ENCODE data around the gene TRIM33.

The TRIM33 gene

DNA sequence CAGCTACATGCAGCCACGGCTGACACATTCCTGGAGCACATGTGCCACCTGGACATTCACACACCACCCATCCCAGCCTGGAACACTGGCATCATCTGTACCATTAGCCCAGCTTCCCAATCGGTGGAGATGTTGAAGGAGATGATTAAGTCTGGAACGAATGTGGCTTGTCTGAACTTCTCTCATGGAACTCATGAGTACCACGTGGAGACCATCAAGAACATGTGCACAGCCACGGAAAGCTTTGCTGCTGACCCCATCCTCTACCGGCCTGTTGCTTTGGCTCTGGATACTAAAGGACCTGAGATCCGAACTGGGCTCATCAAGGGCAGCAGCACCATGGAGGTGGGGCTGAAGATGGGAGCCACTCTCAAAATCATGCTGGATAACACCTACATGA is 25.0 kb upstream of the TRIM33 start:
- no peak overlapping the region for H3K4me3 ChIP-seq (ENCODE audit: control insufficient read depth in 1 of 7, extremely low read depth in 1 of 7, insufficient read depth in 4 of 7, low read depth in 2 of 7, low read length in 6 of 7)
- H3K36me3 ChIP-seq (ENCODE audit: control insufficient read depth in 4 of 4, insufficient read depth in 4 of 4, low read length in 3 of 4), result no peaks in the 10 kb centered on the region
- no peak overlapping the region for H3K27ac ChIP-seq (ENCODE audit: insufficient read depth in 1 of 2, low read depth in 1 of 2, low read length in 2 of 2, poor library complexity in 1 of 2, severe bottlenecking in 2 of 2)
- DNase-seq, result no peak
- no peaks in the 10 kb centered on the region for H3K9me3 ChIP-seq (ENCODE audit: control extremely low read depth in 1 of 5, control insufficient read depth in 4 of 5, insufficient read depth in 2 of 5, low read depth in 1 of 5, low read length in 4 of 5)
- POLR2A ChIA-PET, result no interaction called here
- CTCF ChIA-PET, result no interaction called here
- H3K27me3 ChIP-seq (replicated peaks in 2 of 5; ENCODE audit: control insufficient read depth in 4 of 5, insufficient read depth in 5 of 5, low read length in 4 of 5), result no peaks in the 10 kb centered on the region
- H3K4me1 ChIP-seq (ENCODE audit: control extremely low read depth in 1 of 4, control insufficient read depth in 4 of 4, insufficient read depth in 4 of 4, low read length in 3 of 4), result no peaks in the 10 kb centered on the region
- 95% methylated on average over 4 of the region's 7 CpGs for WGBS (ENCODE audit: insufficient coverage)

DNA sequence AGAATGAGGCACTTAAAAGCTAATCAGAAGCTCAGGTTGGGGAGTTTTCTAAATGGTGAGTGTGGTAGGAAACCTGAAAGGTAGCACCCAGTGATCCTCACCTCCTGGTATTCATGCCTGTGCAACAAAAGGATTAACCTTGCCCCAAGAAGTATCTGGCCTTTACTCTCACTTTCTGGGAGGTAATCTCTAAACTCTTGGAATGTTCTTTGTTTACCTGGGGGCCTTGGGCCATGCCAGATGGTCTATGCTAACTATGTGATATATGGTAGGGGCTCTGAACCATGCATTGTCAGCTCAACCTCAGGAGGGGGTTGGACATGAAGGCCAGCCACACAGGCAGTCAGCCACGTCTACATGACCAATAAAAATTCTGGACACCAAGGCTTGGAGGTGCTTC is 24.4 kb upstream of the TRIM33 start:
- no peaks in the 10 kb centered on the region for H3K4me1 ChIP-seq (ENCODE audit: control extremely low read depth in 1 of 4, control insufficient read depth in 4 of 4, insufficient read depth in 4 of 4, low read length in 3 of 4)
- ChIA-PET CTCF (interaction anchor here (1.7 kb wide), 1 partner anchor 24 kb away, joined by 6 read pairs; no protein-coding TSS in a partner anchor), POLR2A (no interaction called here)
- no peak for DNase-seq
- no peaks in the 10 kb centered on the region for H3K9me3 ChIP-seq (ENCODE audit: control extremely low read depth in 1 of 5, control insufficient read depth in 4 of 5, insufficient read depth in 2 of 5, low read depth in 1 of 5, low read length in 4 of 5)
- no peaks in the 10 kb centered on the region for H3K36me3 ChIP-seq (ENCODE audit: control insufficient read depth in 4 of 4, insufficient read depth in 4 of 4, low read length in 3 of 4)
- no peaks in the 10 kb centered on the region for H3K27me3 ChIP-seq (replicated peaks in 2 of 5; ENCODE audit: control insufficient read depth in 4 of 5, insufficient read depth in 5 of 5, low read length in 4 of 5)
- H3K4me3 ChIP-seq (ENCODE audit: control insufficient read depth in 1 of 7, extremely low read depth in 1 of 7, insufficient read depth in 4 of 7, low read depth in 2 of 7, low read length in 6 of 7), result no peak overlapping the region
- 100% methylated on average over 1 of the region's 1 CpG for WGBS (ENCODE audit: insufficient coverage)
- H3K27ac ChIP-seq (ENCODE audit: insufficient read depth in 1 of 2, low read depth in 1 of 2, low read length in 2 of 2, poor library complexity in 1 of 2, severe bottlenecking in 2 of 2), result no peak overlapping the region

DNA sequence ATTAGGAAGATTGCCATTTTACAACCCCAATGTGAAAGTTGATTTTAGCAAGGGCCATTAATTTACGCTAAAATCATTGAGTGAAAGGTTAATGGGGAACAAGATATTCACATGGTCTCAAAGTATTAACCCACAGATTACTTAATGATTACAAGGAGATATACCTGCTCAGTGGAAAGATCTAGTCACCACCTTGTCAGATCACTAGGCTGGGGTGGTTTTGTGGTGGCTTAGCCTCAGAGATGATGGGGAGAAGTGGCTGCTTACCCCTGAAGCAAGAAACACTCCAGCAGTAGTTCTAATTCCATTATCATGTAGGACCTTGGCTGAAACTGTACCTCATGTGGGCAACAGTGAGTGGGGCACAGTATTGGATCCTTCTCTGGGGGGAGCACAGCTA is 20.1 kb upstream of the TRIM33 start:
- Histone ChIP-seq H3K4me3 (ENCODE audit: control insufficient read depth in 1 of 7, extremely low read depth in 1 of 7, insufficient read depth in 4 of 7, low read depth in 2 of 7, low read length in 6 of 7) (no peak overlapping the region), H3K36me3 (ENCODE audit: control insufficient read depth in 4 of 4, insufficient read depth in 4 of 4, low read length in 3 of 4) (no peaks in the 10 kb centered on the region), H3K4me1 (ENCODE audit: control extremely low read depth in 1 of 4, control insufficient read depth in 4 of 4, insufficient read depth in 4 of 4, low read length in 3 of 4) (no peaks in the 10 kb centered on the region), H3K27me3 (replicated peaks in 2 of 5; ENCODE audit: control insufficient read depth in 4 of 5, insufficient read depth in 5 of 5, low read length in 4 of 5) (no peaks in the 10 kb centered on the region), H3K9me3 (ENCODE audit: control extremely low read depth in 1 of 5, control insufficient read depth in 4 of 5, insufficient read depth in 2 of 5, low read depth in 1 of 5, low read length in 4 of 5) (no peaks in the 10 kb centered on the region), H3K27ac (ENCODE audit: insufficient read depth in 1 of 2, low read depth in 1 of 2, low read length in 2 of 2, poor library complexity in 1 of 2, severe bottlenecking in 2 of 2) (no peak overlapping the region)
- ChIA-PET POLR2A (no interaction called here), CTCF (no interaction called here)
- WGBS (ENCODE audit: insufficient coverage), result no CpG with 5 or more reads among the region's 1 CpG
- DNase-seq, result no peak

DNA sequence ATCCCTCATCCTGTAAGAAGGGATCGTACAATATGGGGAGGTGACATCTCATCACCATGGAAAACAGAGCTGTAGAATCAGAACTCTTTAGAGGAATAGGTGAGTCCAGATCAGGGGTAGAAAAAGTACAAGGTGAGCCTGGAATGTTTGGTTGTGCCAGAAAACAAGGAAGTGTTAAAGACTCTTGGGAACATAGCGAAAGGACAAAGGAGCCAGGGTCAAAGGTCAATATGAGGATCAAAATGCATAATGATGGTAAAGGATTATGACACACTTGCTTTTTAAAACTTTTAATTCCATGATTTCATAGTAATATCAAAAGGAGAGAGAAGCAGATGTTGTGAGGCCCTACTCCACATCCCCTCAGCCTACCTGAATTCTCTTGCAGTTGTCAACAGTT is 19.2 kb upstream of the TRIM33 start:
- ChIA-PET CTCF (interaction anchor here (0.6 to 0.7 kb wide), 2 partner anchors 57 to 71 kb away, joined by 3 read pairs; no protein-coding TSS in a partner anchor), POLR2A (no interaction called here)

DNA sequence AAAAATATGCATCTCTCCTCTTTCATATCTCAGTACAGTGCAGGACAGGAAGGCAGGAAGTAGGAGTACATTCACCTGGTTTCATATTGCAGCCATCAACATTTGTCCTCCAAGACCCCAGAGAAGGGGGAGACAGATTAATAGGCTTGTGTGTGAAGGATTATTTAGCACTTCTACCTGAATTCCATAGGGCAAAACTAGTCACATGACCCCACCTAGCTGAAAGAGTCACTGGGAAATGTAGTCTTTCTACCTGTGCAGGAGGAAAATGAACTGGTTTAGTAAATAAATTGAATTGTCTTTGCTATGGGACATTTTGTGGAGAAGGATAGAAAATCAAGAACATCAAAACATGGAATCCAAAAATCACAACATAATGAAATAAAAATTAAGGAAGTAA is 13.9 kb upstream of the TRIM33 start:
- DNase-seq, result no peak
- H3K27me3 ChIP-seq (replicated peaks in 2 of 5; ENCODE audit: control insufficient read depth in 4 of 5, insufficient read depth in 5 of 5, low read length in 4 of 5), result no peaks in the 10 kb centered on the region
- H3K4me1 ChIP-seq (ENCODE audit: control extremely low read depth in 1 of 4, control insufficient read depth in 4 of 4, insufficient read depth in 4 of 4, low read length in 3 of 4), result no peaks in the 10 kb centered on the region
- no peaks in the 10 kb centered on the region for H3K36me3 ChIP-seq (ENCODE audit: control insufficient read depth in 4 of 4, insufficient read depth in 4 of 4, low read length in 3 of 4)
- no peaks in the 10 kb centered on the region for H3K9me3 ChIP-seq (ENCODE audit: control extremely low read depth in 1 of 5, control insufficient read depth in 4 of 5, insufficient read depth in 2 of 5, low read depth in 1 of 5, low read length in 4 of 5)
- ChIA-PET CTCF (no interaction called here), POLR2A (no interaction called here)
- no peak overlapping the region for H3K4me3 ChIP-seq (ENCODE audit: control insufficient read depth in 1 of 7, extremely low read depth in 1 of 7, insufficient read depth in 4 of 7, low read depth in 2 of 7, low read length in 6 of 7)
- no peak overlapping the region for H3K27ac ChIP-seq (ENCODE audit: insufficient read depth in 1 of 2, low read depth in 1 of 2, low read length in 2 of 2, poor library complexity in 1 of 2, severe bottlenecking in 2 of 2)

More for the DNA sequence above, 19.2 kb upstream of the TRIM33 start:
- WGBS (ENCODE audit: insufficient coverage), result 100% methylated on average over 1 of the region's 2 CpGs
- Histone ChIP-seq H3K27me3 (replicated peaks in 2 of 5; ENCODE audit: control insufficient read depth in 4 of 5, insufficient read depth in 5 of 5, low read length in 4 of 5) (no peaks in the 10 kb centered on the region), H3K9me3 (ENCODE audit: control extremely low read depth in 1 of 5, control insufficient read depth in 4 of 5, insufficient read depth in 2 of 5, low read depth in 1 of 5, low read length in 4 of 5) (no peaks in the 10 kb centered on the region), H3K4me3 (ENCODE audit: control insufficient read depth in 1 of 7, extremely low read depth in 1 of 7, insufficient read depth in 4 of 7, low read depth in 2 of 7, low read length in 6 of 7) (no peak overlapping the region), H3K27ac (ENCODE audit: insufficient read depth in 1 of 2, low read depth in 1 of 2, low read length in 2 of 2, poor library complexity in 1 of 2, severe bottlenecking in 2 of 2) (no peak overlapping the region), H3K4me1 (ENCODE audit: control extremely low read depth in 1 of 4, control insufficient read depth in 4 of 4, insufficient read depth in 4 of 4, low read length in 3 of 4) (no peaks in the 10 kb centered on the region), H3K36me3 (ENCODE audit: control insufficient read depth in 4 of 4, insufficient read depth in 4 of 4, low read length in 3 of 4) (no peaks in the 10 kb centered on the region)
- DNase-seq, result no peak

DNA sequence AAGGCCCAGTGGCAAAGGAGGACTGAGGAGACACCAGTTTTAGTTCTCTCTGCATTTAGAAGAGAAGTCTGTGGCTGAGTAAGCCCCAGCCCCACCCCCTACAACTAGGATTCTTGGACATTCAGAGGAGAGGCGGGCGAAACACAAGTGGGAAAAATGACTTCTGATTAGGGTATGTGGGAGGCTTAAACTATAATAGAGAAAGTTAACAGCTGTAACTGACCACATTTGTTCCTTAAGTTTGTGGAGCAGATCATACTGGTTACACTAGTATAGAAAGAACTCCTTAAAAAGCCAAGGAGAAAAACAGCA is 11.2 kb upstream of the TRIM33 start:
- CTCF ChIA-PET, result no interaction called here
- no CpG with 5 or more reads among the region's 2 CpGs for WGBS (ENCODE audit: insufficient coverage)
- no peaks in the 10 kb centered on the region for H3K36me3 ChIP-seq (ENCODE audit: control insufficient read depth in 4 of 4, insufficient read depth in 4 of 4, low read length in 3 of 4)
- no peaks in the 10 kb centered on the region for H3K27me3 ChIP-seq (replicated peaks in 2 of 5; ENCODE audit: control insufficient read depth in 4 of 5, insufficient read depth in 5 of 5, low read length in 4 of 5)
- POLR2A ChIA-PET, result no interaction called here
- no peak overlapping the region for H3K27ac ChIP-seq (ENCODE audit: insufficient read depth in 1 of 2, low read depth in 1 of 2, low read length in 2 of 2, poor library complexity in 1 of 2, severe bottlenecking in 2 of 2)
- H3K4me3 ChIP-seq (ENCODE audit: control insufficient read depth in 1 of 7, extremely low read depth in 1 of 7, insufficient read depth in 4 of 7, low read depth in 2 of 7, low read length in 6 of 7), result no peak overlapping the region
- no peak for DNase-seq
- H3K4me1 ChIP-seq (ENCODE audit: control extremely low read depth in 1 of 4, control insufficient read depth in 4 of 4, insufficient read depth in 4 of 4, low read length in 3 of 4), result no peaks in the 10 kb centered on the region
- no peaks in the 10 kb centered on the region for H3K9me3 ChIP-seq (ENCODE audit: control extremely low read depth in 1 of 5, control insufficient read depth in 4 of 5, insufficient read depth in 2 of 5, low read depth in 1 of 5, low read length in 4 of 5)

DNA sequence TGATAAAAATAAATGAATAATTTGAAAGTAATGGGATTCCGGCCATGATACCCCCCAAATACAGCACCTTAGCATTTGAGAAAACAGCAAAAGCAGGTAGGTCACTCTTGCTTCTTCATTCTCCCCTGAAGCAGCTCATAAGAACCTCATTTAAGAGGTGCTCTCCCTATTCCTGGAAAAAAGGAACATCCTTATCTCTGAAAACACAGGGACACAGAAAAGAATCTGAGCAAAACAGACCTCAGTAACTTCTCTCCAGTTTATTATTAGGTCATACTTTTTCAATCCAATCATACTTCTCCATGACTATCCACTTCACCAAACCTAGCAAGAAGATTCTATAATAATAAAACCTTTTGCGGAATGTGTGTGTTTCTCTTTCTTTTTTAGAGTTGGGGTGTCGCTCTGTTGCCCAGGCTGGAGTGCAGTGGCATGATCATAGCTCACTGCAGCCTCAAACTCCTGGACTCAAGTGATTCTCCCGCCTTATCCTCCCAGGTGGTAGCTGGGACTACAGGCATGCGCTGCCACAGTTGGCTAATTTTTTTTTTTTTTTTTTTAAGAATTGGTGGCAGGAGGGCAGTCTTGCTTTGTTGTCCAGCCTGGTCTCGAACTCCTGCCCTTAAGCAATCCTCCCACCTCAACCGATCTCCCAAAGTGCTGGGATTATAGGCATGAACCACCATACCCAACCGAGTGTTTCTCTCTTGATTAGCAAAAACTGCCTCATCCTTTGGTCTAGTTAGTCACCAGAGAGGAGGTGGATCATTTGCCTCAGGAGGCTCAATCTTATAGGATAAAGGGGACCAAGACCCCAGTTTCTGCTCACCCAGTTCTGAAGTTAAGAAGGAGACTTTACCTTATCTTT is 10.6 kb upstream of the TRIM33 start:
- no peak for DNase-seq
- ChIA-PET POLR2A (no interaction called here), CTCF (no interaction called here)
- H3K9me3 ChIP-seq (ENCODE audit: control extremely low read depth in 1 of 5, control insufficient read depth in 4 of 5, insufficient read depth in 2 of 5, low read depth in 1 of 5, low read length in 4 of 5), result no peaks in the 10 kb centered on the region
- H3K4me3 ChIP-seq (ENCODE audit: control insufficient read depth in 1 of 7, extremely low read depth in 1 of 7, insufficient read depth in 4 of 7, low read depth in 2 of 7, low read length in 6 of 7), result no peak overlapping the region
- 97% methylated on average over 6 of the region's 8 CpGs for WGBS (ENCODE audit: insufficient coverage)
- H3K27me3 ChIP-seq (replicated peaks in 2 of 5; ENCODE audit: control insufficient read depth in 4 of 5, insufficient read depth in 5 of 5, low read length in 4 of 5), result no peaks in the 10 kb centered on the region
- no peaks in the 10 kb centered on the region for H3K4me1 ChIP-seq (ENCODE audit: control extremely low read depth in 1 of 4, control insufficient read depth in 4 of 4, insufficient read depth in 4 of 4, low read length in 3 of 4)
- H3K27ac ChIP-seq (ENCODE audit: insufficient read depth in 1 of 2, low read depth in 1 of 2, low read length in 2 of 2, poor library complexity in 1 of 2, severe bottlenecking in 2 of 2), result no peak overlapping the region
- H3K36me3 ChIP-seq (ENCODE audit: control insufficient read depth in 4 of 4, insufficient read depth in 4 of 4, low read length in 3 of 4), result no peaks in the 10 kb centered on the region

Measured in common myeloid progenitor, CD34-positive (primary cell).